Spleen (tissue), 7 donors: Measurements from ENCODE around the gene MED12L.

Source experiments
- CTCF ChIP-seq, 11 experiments: fragments of 200-600 bp in 7 of 11; fragments of 450-650 bp in 4 of 11; sonication (generic) in 4 of 11; IDR thresholded peaks in 8 of 11; conservative IDR thresholded peaks in 3 of 11; 1 replicate in 7 of 11; 2 replicates in 4 of 11; pipeline versions ENCODE4 v1.4.0 to v1.8.0; 2016 to 2021; ENCODE audit warnings: antibody characterized with exemption in 11 of 11, inconsistent platforms in 4 of 11, mild to moderate bottlenecking in 1 of 11
- POLR2A ChIP-seq, 3 donors: fragments of 450-650 bp; IDR thresholded peaks; one replicate each; pipeline ENCODE4 v1.5.1; 2017; ENCODE audit warnings: antibody characterized with exemption in 3 of 3, mild to moderate bottlenecking in 1 of 3
- donor health status: DM: no; HTN: no; CAD: no; lungs with moderate emphysema.
- donor health status: DM: no; HTN: no; CAD: no.
- donor health status: DM: no; HTN: no; CAD: no.

- no peak for TF ChIP-seq CTCF (IDR thresholded peaks at IDR 0.05 in 8 of 11, conservative IDR thresholded peaks at IDR 0.05 in 3 of 11)
- no peak for TF ChIP-seq POLR2A (IDR thresholded peaks at IDR 0.05)
Observed at GRCh38 chr3:151345859-151346258, 260.4 kb downstream of the MED12L start.
